SK-N-SH (cell line): Measurements from ENCODE around the gene KCNJ2. TPM values are rescaled to one million over a fixed set of nuclear protein-coding genes. Genes with fewer than 3 reads are reported as not detected.

Source experiments
- CTCF ChIA-PET: fragments of 300-600, 350-600 bp; formaldehyde crosslinking; extraction: SDS; loops from one replicate; lab custom pipeline; 2021; lab: Yijun Ruan, JAX
- POLR2A ChIA-PET: fragments of 350-600 bp; sonication (Branson Sonifier 250); formaldehyde crosslinking; extraction: SDS; loops from one replicate; lab custom pipeline; 2020; ENCODE audit warnings: antibody characterized with exemption, inconsistent platforms; lab: Yijun Ruan, JAX
- DNase-seq: peaks from one replicate; pipeline ENCODE4 v3.0.0; 2012
- H2AFZ ChIP-seq: fragments of 200-600 bp; sonication (generic); 2 replicates; pipeline ENCODE4 v1.8.1; 2016; ENCODE audit warnings: antibody characterized with exemption, mild to moderate bottlenecking, low read depth
- H3F3A ChIP-seq: fragments of 200-600 bp; sonication (generic); replicated peaks from 2 replicates; pipeline ENCODE3; 2016; ENCODE audit warnings: antibody characterized with exemption, mild to moderate bottlenecking; ENCODE audit not compliant: insufficient read depth
- H3K27ac ChIP-seq, 2 experiments: fragments of 200-500 bp in 1 of 2; fragments of 200-600 bp in 1 of 2; sonication (Bioruptor generic) in 1 of 2; sonication (generic), shearing (Covaris generic) in 1 of 2; 2 replicates each; pipeline versions ENCODE4 v1.5.1 to v1.6.1; 2014 to 2016; ENCODE audit warnings: low read depth in 2 of 2, inconsistent platforms in 1 of 2, low read length in 1 of 2, mild to moderate bottlenecking in 1 of 2, mixed read lengths in 1 of 2
- H3K27me3 ChIP-seq: fragments of 200-600 bp; sonication (generic), shearing (Covaris generic); 2 replicates; pipeline ENCODE4 v1.6.1; 2016; ENCODE audit warnings: mixed run types; ENCODE audit not compliant: insufficient read depth
- H3K36me3 ChIP-seq, 2 experiments: fragments of 200-500 bp in 1 of 2; fragments of 200-600 bp in 1 of 2; sonication (Bioruptor generic) in 1 of 2; sonication (generic) in 1 of 2; replicated peaks in 1 of 2; 2 replicates each; pipeline versions ENCODE3 to v1.5.1; 2014 to 2016; ENCODE audit warnings: low read length in 1 of 2, mild to moderate bottlenecking in 1 of 2; ENCODE audit not compliant: insufficient read depth in 2 of 2, control insufficient read depth in 1 of 2
- H3K4me1 ChIP-seq, 2 experiments: fragments of 200-500 bp in 1 of 2; fragments of 200-600 bp in 1 of 2; sonication (Bioruptor generic) in 1 of 2; sonication (generic), shearing (Covaris generic) in 1 of 2; 2 replicates each; pipeline versions ENCODE4 v1.5.1 to v1.6.1; 2014 to 2016; ENCODE audit warnings: low read depth in 1 of 2, low read length in 1 of 2, mixed run types in 1 of 2; ENCODE audit not compliant: insufficient read depth in 2 of 2, control insufficient read depth in 1 of 2
- H3K4me2 ChIP-seq: fragments of 200-600 bp; sonication (generic), shearing (Covaris generic); 2 replicates; pipeline ENCODE4 v1.6.1; 2017; ENCODE audit warnings: mixed run types
- H3K4me3 ChIP-seq, 2 experiments: fragments of 200-500 bp in 1 of 2; fragments of 200-600 bp in 1 of 2; sonication (Bioruptor generic) in 1 of 2; sonication (generic), shearing (Covaris generic) in 1 of 2; 2 replicates each; pipeline versions ENCODE4 v1.5.1 to v1.8.1; 2014 to 2016; ENCODE audit warnings: low read depth in 2 of 2, inconsistent platforms in 1 of 2, low read length in 1 of 2, mild to moderate bottlenecking in 1 of 2, mixed read lengths in 1 of 2, moderate library complexity in 1 of 2
- H3K79me2 ChIP-seq: fragments of 200-600 bp; sonication (generic); 2 replicates; pipeline ENCODE4 v1.8.1; 2017; ENCODE audit warnings: mild to moderate bottlenecking; ENCODE audit not compliant: insufficient read depth
- H3K9ac ChIP-seq: fragments of 200-600 bp; sonication (generic); 2 replicates; pipeline ENCODE4 v1.6.1; 2017; ENCODE audit warnings: mixed run types
- H3K9me2 ChIP-seq: fragments of 200-600 bp; sonication (generic); 2 replicates; pipeline ENCODE4 v1.6.1; 2017; ENCODE audit warnings: mixed run types
- H3K9me3 ChIP-seq: fragments of 200-600 bp; sonication (generic); 2 replicates; pipeline ENCODE4 v1.6.1; 2017; ENCODE audit warnings: mixed run types, mild to moderate bottlenecking, moderate library complexity
- H4K20me1 ChIP-seq: fragments of 200-600 bp; sonication (generic); 2 replicates; pipeline ENCODE4 v1.6.1; 2017; ENCODE audit warnings: mild to moderate bottlenecking, mixed run types; ENCODE audit not compliant: insufficient read depth
- CTCF ChIP-seq: fragments of 200-600 bp; sonication (generic); IDR thresholded peaks from 2 replicates; pipeline ENCODE4 v1.6.1; 2017; ENCODE audit warnings: antibody characterized with exemption, mild to moderate bottlenecking, moderate library complexity
- EP300 ChIP-seq, 2 experiments: IDR thresholded peaks; 2 replicates each; pipeline versions ENCODE4 v1.4.0 to v1.6.1; 2012; ENCODE audit warnings: borderline replicate concordance in 1 of 2, low read depth in 1 of 2, low read length in 1 of 2
- EZH2phosphoT487 ChIP-seq: fragments of 200-600 bp; sonication (generic); IDR thresholded peaks from 2 replicates; pipeline ENCODE4 v1.6.1; 2017; ENCODE audit warnings: low read depth, mixed run types, mild to moderate bottlenecking, antibody characterized with exemption, moderate library complexity, borderline replicate concordance
- GABPA ChIP-seq: IDR thresholded peaks from 2 replicates; pipeline ENCODE4 v1.4.0; 2012; ENCODE audit warnings: low read depth, mild to moderate bottlenecking
- GATA2 ChIP-seq: sonication (generic); formaldehyde crosslinking; IDR thresholded peaks from 2 replicates; pipeline ENCODE4 v1.5.0; 2020; ENCODE audit warnings: mild to moderate bottlenecking, missing genetic modification reagents
- MAX ChIP-seq: IDR thresholded peaks from 2 replicates; pipeline ENCODE4 v1.4.0; 2012; ENCODE audit warnings: low read depth
- MEF2A ChIP-seq: IDR thresholded peaks from 2 replicates; pipeline ENCODE4 v1.4.0; 2012; ENCODE audit warnings: low read depth, borderline replicate concordance
- MXI1 ChIP-seq: IDR thresholded peaks from 2 replicates; pipeline ENCODE4 v1.6.1; 2012; ENCODE audit warnings: mild to moderate bottlenecking, low read depth, low read length, improper control_type of control experiment
- NFIC ChIP-seq: IDR thresholded peaks from 2 replicates; pipeline ENCODE4 v1.4.0; 2012; ENCODE audit warnings: borderline replicate concordance
- RAD21 ChIP-seq: IDR thresholded peaks from 2 replicates; pipeline ENCODE4 v1.6.1; 2012; ENCODE audit warnings: mild to moderate bottlenecking, low read length
- RXRA ChIP-seq: IDR thresholded peaks from 2 replicates; pipeline ENCODE4 v1.4.0; 2012; ENCODE audit warnings: low read depth, mild to moderate bottlenecking, borderline replicate concordance
- SMC3 ChIP-seq: IDR thresholded peaks from 2 replicates; pipeline ENCODE4 v1.6.1; 2012; ENCODE audit warnings: low read depth, low read length, improper control_type of control experiment
- TAF1 ChIP-seq: IDR thresholded peaks from 2 replicates; pipeline ENCODE4 v1.6.1; 2012; ENCODE audit warnings: low read depth, mild to moderate bottlenecking, low read length, moderate library complexity, borderline replicate concordance
- TCF12 ChIP-seq: IDR thresholded peaks from 2 replicates; pipeline ENCODE4 v1.4.0; 2012
- USF1 ChIP-seq: IDR thresholded peaks from 2 replicates; pipeline ENCODE4 v1.4.0; 2012; ENCODE audit warnings: low read depth, borderline replicate concordance
- USF2 ChIP-seq: fragments of 150-350 bp; IDR thresholded peaks from 2 replicates; pipeline ENCODE4 v1.6.1; 2017; ENCODE audit warnings: antibody characterized with exemption, low read length, low read depth, borderline replicate concordance
- YY1 ChIP-seq: IDR thresholded peaks from 2 replicates; pipeline ENCODE4 v1.4.0; 2012; ENCODE audit warnings: low read depth, mild to moderate bottlenecking
- WGBS: methylation state at CpG from one replicate; pipeline ENCODE4 v1.1.6; 2017; ENCODE audit warnings: low lambda C conversion rate; 5-methylcytosine and 5-hydroxymethylcytosine counted together
- polyA plus RNA-seq, 3 experiments: library from polyadenylated mRNA; depleted of rRNA; stranded (reverse); fragments of >200 nt; gene quantifications; 2 replicates each; pipeline ENCODE4 v1.2.3, GENCODE V29; 2012

Gene KCNJ2
- polyA plus RNA-seq, 1 of the 3 experiments (the other 2 are of a cell fraction): 0.21 TPM

- TF ChIP-seq TCF12 (0 out of 2 replicates have a peak, but pooled peaks have one; percentile 6), EP300 (IDR thresholded peaks at IDR 0.05; ENCODE audit: borderline replicate concordance in 1 of 2, low read depth in 1 of 2, low read length in 1 of 2) (no peak), MAX (no peak), EZH2phosphoT487 (no peak)
- no peak for DNase-seq
- H2AFZ ChIP-seq: no peak overlapping the region
- no peaks in the 10 kb centered on the region for H3K9me2 ChIP-seq
- CTCF ChIA-PET: no interaction called here
- H3K27ac ChIP-seq: no peak overlapping the region
- POLR2A ChIA-PET: no interaction called here
- no peaks in the 10 kb centered on the region for H3F3A ChIP-seq
- H3K27me3 ChIP-seq: no peaks in the 10 kb centered on the region
- no peak overlapping the region for H3K4me2 ChIP-seq
- no peak overlapping the region for H3K9ac ChIP-seq
- no peak overlapping the region for H3K4me3 ChIP-seq
- H3K4me1 ChIP-seq: no peaks in the 10 kb centered on the region
- no peaks in the 10 kb centered on the region for H3K36me3 ChIP-seq
- no peaks in the 10 kb centered on the region for H3K79me2 ChIP-seq
- 71% methylated on average over 2 of the region's 2 CpGs for WGBS
- H4K20me1 ChIP-seq: no peaks in the 10 kb centered on the region
- no peaks in the 10 kb centered on the region for H3K9me3 ChIP-seq
Measured at GRCh38 chr17:70119983-70120382, 49.3 kb upstream of the KCNJ2 start.

GRCh38 chr17:70120425-70120824, 48.9 kb upstream of the KCNJ2 start:
- no peaks in the 10 kb centered on the region for H3K36me3 ChIP-seq
- H3K4me2 ChIP-seq: no peak overlapping the region
- ChIA-PET POLR2A (no interaction called here), CTCF (no interaction called here)
- H3K9ac ChIP-seq: no peak overlapping the region
- H3K9me2 ChIP-seq: no peaks in the 10 kb centered on the region
- H3K4me3 ChIP-seq: no peak overlapping the region
- H4K20me1 ChIP-seq: no peaks in the 10 kb centered on the region
- no peaks in the 10 kb centered on the region for H3K4me1 ChIP-seq
- TF ChIP-seq GATA2 (CRISPR knock-in tag): no peak
- TF ChIP-seq SMC3: no peak
- TF ChIP-seq GABPA: no peak
- TF ChIP-seq USF1: no peak
- TF ChIP-seq NFIC: no peak
- no peak for TF ChIP-seq CTCF
- no peak for TF ChIP-seq MEF2A
- TF ChIP-seq RAD21: no peak
- TF ChIP-seq USF2: no peak
- no peak for TF ChIP-seq EZH2phosphoT487
- no peak for TF ChIP-seq MXI1
- TF ChIP-seq EP300 (IDR thresholded peaks at IDR 0.05; ENCODE audit: borderline replicate concordance in 1 of 2, low read depth in 1 of 2, low read length in 1 of 2): no peak
- no peak for TF ChIP-seq TAF1
- no peak for TF ChIP-seq YY1
- TF ChIP-seq RXRA: no peak
- H2AFZ ChIP-seq: no peak overlapping the region
- H3K9me3 ChIP-seq: no peaks in the 10 kb centered on the region
- 63% methylated on average over 4 of the region's 4 CpGs for WGBS
- no peaks in the 10 kb centered on the region for H3K79me2 ChIP-seq
- no peaks in the 10 kb centered on the region for H3F3A ChIP-seq
- H3K27ac ChIP-seq: no peak overlapping the region
- H3K27me3 ChIP-seq: no peaks in the 10 kb centered on the region
- no peak for DNase-seq
